Fibroblast of villous mesenchyme (primary cell): ENCODE results near the gene LRIG2. TPM values are rescaled to one million over a fixed set of nuclear protein-coding genes. Genes with fewer than 3 reads are reported as not detected.
"Not testable (repeated sequence)": the region's sequence is repeated elsewhere in the genome, so short reads cannot be mapped to it uniquely, and the experiment has no call there.

Experiments used
- DNase-seq: peaks from one replicate; pipeline ENCODE4 v3.0.0-alpha.2; 2010; ENCODE audit warnings: low read depth
- H3K4me3 ChIP-seq: 2 replicates; pipeline ENCODE4 v1.5.1; 2011; ENCODE audit warnings: low read depth, mild to moderate bottlenecking, low read length
- CTCF ChIP-seq: IDR thresholded peaks from 2 replicates; pipeline ENCODE4 v1.5.1; 2012; ENCODE audit warnings: low read depth, mild to moderate bottlenecking, low read length; ENCODE audit not compliant: insufficient read depth
- total RNA-seq: library from RNA; depleted of rRNA; stranded (reverse); fragments of >200 nt; gene quantifications from 2 replicates; pipeline ENCODE4 v1.2.3, GENCODE V29; 2012

The LRIG2 gene
- total RNA-seq, 1 donor = 18.1 TPM

DNA sequence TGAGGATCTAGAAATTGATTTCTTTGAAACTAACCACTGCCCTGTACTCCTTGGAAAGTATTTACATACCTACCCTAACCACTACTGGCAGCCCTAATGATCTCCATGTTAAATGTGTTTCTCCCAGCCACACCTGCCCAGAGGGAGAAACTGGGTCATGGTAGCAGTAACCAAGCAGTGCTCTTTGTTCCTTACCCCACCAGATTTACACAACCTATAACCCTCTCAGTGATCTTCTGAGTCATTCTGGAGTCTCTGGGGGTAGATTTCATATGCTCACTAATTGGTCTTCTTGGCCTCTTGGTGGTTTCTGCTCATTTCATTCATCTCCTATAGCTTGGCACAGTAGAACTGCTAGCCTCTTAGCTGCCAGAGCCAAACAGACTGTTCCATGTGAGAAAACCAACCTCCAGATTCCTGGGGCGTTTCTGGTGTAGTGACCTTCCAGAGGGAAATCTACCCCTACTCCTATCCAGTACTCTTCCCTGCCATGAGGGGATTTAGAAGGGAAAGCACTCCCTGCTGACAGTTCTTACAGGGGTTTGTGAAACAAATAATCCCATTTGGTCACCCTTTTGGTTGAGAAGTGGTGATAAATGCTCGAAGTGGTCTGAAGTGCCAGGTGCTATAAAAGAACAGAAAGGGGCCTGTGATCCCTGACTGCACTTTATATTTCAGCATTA, 36.2 kb upstream of the LRIG2 start:
- no peak for TF ChIP-seq CTCF
- H3K4me3 ChIP-seq = no peak overlapping the region
- DNase-seq = no peak

- no peak overlapping the region for H3K4me3 ChIP-seq
- TF ChIP-seq CTCF = no peak
- peak; percentile 82 for DNase-seq
Measured at GRCh38 chr1:113040041-113040440, 33.0 kb upstream of the LRIG2 start.

GRCh38 chr1:113040718-113041412, 32.1 kb upstream of the LRIG2 start:
- no peak for TF ChIP-seq CTCF
- no peak for DNase-seq
- no peak overlapping the region for H3K4me3 ChIP-seq

DNA sequence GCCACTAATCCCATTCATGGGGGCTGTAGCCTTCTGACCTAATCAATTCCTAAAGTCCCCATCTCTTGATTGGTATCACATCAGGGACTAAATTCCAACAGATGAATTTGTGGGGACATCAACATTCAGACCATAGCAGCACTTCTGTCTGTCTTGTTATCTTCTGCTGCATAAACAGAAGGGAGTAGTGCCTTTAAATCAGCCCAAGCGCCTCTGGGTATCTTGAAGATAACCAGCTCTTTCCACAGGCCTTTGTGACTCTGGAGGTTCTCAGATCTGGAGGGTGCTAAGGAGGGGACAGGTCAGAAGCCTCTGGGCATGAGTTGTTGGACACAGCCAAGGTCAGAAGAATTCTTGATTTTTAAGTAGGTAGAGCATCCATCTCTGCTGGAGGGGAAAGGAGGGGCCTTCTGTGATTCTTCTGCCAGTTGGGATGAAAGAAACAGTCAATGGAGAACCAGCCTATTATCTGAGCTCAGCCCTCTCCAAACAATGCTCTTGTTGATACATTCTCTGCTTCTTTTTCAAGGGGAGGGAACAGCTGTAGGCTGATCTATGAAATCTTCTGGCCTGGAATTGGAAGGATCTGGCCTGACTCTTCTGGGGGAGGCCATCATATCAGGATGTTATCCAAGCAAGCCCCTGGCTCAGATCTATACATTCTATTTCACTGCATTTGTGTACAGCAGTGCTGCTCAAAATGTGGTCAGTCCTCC, 31.3 kb upstream of the LRIG2 start:
- TF ChIP-seq CTCF = no peak

GRCh38 chr1:113042285-113043143, 30.5 kb upstream of the LRIG2 start:
- TF ChIP-seq CTCF = peak; percentile 66
- H3K4me3 ChIP-seq = no peak overlapping the region

More for the DNA sequence above, 31.3 kb upstream of the LRIG2 start:
- peak; percentile 15 for DNase-seq
- no peak overlapping the region for H3K4me3 ChIP-seq

GRCh38 chr1:113043144-113043488, 29.9 kb upstream of the LRIG2 start:
- H3K4me3 ChIP-seq, DNase-seq: not testable (repeated sequence)

More at GRCh38 chr1:113042285-113043143, 30.5 kb upstream of the LRIG2 start:
- peak; percentile 81 for DNase-seq
